Measurements from ENCODE around the gene TFB2M.

The TFB2M gene

DNA sequence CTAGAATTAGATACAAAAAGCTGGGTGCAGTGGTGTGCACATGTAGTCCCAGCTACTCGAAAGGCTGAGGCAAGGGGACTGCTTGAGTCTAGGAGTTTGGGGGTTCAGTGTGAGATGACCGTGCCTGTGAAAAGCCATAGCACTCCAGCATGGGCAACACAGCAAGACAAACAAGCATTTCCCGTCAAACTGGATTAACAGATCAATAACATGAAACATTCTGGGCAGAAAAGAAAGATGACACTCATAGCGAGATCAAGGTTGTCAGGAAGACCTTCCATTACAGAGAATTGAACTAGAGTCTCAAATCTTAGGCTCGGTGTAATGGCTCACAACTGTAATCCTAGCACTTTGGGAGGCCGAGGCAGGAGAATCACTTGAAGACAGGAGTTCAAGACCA lies 14.0 kb downstream of the TFB2M start:
- no peak for DNase-seq (ENCODE audit: low read depth)

DNA sequence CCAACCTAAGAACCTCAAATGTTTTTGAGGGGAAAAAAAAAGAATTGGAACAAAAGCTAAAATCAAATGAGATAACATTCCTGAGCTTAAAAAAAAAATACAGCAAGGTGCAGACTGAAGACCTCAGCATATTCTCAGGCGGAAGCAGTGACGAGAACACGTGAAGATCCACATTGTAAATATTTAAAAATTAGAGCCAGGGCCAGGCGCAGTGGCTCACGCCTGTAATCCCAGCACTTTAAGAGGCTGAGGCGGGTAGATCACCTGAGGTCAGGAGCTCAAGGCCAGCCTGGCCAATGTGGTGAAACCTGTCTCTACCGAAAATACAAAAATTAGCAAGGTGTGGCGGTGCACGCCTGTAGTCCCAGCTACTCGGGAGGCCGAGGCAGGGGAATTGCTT lies 15.7 kb downstream of the TFB2M start:
- no peak for DNase-seq (ENCODE audit: low read depth)

DNA sequence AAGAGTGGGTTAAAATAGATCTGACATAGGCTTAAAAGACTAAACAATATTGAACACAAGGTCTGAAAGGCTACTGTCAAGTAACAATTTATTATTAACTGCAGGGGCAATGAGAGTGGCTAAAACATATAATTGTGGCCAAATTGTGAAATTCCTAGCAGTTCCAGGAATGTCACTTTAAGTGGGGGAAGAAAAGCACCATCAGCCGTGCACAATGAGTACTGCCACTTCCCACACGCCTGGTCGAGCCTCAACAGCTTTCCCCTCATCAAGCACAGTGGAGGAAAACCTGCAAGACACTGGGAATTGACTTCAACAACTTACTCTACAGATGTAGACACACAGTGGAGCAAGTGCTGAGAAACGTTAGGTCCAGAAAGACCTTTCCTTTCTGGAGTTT lies 16.4 kb downstream of the TFB2M start:
- DNase-seq (ENCODE audit: low read depth): no peak

DNA sequence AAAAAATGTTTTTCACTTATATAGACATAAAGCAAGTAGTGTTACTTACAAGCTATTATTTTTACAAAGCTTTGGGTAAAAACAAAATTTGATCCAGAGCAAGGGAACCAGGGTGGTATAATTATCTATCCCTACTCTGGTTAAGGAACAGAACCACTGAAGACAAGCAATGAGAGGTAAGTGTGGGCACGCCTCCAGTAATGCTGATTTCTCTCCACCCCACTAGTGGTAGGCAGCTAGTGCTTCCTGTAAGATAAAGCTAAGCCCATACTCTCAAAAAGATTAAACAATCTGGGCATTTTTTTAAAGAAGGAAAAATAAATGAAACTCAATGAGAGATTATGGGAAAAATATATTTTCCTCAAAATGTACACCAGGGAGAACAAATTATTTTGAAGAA lies 22.1 kb downstream of the TFB2M start:
- no peak for DNase-seq (ENCODE audit: low read depth)

DNA sequence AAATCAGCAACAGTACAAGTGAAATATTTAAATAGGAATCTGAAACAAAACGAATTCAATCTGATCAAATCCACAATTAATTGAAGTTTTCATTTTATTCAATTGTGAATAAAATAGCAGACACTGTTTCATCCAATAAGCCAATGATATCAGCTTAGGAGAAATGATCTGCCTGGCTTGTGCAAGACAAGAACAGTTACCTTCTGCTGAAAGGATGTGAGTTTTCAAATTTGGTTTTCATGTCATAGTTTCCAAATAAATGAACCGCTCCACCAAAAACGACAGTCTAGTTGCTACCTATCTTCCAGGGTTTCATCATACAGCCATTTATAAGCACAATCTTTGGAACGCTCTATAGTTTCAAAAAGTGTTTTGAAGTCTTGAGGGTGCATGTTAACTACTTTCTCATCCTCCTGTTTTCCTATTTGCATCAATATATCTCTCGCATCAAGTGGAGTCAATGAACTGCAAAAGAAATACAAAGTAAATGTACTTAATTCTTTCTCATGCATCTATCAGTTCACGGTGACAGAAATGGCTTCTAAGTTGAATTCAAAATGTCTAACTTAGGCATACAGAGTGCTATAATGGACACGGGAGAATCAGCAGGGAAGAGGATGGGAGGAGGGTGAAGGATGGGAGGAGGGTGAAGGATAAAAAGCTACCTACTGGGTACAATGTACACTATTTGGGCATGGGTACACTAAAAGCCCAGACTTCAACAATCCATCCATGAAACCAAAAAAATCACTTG lies 25.1 kb downstream of the TFB2M start:
- DNase-seq (ENCODE audit: low read depth): no peak

DNA sequence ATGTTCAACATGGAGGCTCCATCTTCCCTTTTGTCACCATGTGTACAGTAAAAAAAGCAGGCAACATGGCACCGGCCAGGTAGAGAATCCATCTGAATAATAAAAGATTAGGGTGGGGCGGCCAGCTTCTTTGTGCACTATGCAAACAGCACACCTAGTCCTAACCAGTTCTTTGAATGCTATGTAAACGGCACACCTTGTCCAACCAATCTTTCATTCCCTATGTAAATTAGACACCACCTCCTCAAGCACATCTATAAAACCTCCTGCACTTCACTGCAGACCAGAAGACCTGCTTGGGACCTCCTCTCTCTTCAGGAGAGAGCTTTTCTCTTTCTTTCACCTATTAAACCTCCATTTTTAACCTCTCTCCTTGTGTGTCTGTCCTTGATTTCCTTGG lies 28.2 kb downstream of the TFB2M start:
- DNase-seq (ENCODE audit: low read depth): no peak

DNA sequence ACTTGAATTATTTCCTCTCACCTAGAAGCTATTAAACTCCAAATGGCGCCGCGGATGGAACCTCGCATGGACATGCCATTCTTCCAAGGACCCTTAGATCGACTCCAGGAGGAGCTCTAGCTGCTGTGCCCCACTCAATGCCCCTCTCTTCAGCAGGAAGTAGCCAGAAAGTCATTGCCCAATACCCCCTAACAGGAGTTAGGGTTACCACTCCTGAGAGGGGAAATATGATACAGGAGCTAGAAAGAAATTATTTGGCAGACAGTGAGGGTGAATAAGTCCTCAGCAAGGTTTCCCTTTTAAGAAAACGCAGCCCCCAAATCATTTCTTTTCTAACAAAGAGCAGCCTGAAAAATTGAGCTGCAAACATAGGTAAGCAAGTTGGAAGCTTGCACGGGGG lies 28.6 kb downstream of the TFB2M start:
- DNase-seq (ENCODE audit: low read depth): no peak

DNA sequence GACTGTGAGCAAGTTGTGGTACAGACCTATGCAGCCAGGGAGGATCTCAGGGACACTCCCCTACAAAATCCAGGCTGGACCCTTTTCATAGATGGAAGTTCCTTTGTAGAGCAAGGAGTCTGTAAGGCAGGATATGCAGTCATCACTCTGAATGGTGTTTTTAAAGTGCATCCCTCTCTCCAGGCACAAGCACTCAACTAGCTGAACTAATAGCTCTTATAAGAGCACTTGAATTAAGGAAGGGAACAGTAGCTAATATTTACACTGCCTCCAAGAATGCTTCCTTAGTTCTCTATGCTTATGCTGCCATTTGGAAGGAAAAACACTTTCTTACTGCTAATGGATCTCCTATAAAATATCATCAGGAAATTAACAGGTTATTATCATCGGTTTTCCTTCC lies 31.9 kb downstream of the TFB2M start:
- DNase-seq (ENCODE audit: low read depth): no peak

DNA sequence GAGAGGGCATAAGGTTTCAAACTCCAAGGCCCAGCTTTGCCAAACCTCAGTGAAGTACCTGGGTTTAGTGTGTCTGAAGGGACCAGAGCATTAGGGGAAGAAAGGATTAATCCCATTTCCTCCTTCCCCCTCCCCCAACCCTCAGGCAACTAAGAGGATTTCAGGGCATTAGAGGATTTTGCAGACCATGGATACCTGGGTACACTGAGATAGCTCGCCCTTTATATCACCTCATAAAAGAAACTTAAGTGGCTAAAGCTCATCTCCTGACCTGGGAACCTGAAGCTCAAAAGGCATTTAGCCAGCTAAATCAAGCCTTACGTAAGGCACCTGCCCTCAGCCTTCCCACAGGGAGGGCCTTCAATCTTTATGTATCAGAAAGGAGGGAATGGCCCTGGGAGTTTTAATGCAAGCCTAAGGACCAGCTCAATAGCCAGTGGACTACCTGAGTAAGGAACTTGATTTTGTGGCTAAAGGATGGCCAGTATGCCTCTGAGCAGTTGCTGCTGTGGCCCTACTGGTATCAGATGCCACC lies 32.6 kb downstream of the TFB2M start:
- no peak for DNase-seq (ENCODE audit: low read depth)

DNA sequence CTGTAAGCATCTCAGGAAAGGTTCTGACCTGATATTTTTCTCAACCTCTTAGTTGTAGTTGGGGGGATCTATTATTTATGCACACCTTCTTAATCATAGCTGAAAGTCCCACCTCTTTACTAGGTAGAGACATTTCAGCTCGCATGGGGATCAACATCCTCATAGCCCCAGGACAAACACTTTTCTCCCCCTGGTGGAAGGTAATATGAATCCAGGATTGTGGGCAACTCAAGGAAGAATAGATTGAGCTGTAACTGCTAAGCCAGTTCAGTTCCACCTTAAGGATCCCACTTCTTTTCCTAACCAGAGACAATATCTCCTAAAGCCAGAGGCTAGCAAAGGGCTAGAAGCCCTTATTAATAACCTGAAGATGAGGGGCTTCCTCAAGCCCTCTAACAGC lies 33.5 kb downstream of the TFB2M start:
- DNase-seq (ENCODE audit: low read depth): no peak

DNA sequence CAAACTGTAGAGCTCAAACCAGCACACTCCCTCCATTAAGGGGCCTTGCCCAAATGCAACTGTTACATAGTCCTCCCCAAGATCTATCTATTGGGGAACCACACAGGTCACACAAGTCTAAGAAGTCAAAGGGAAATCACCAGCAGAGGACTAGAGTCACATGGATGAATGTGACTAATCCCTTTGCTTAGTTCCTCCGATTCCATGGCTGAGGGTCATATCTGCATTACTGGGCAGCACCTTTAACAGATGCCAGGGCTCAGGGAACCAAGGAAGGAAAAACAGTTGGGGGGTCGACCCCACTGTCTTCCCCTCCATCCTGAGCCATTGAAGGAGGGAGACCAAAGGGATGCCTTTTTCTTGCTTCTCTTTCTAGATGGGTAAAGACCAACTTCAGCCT lies 35.6 kb downstream of the TFB2M start:
- DNase-seq (ENCODE audit: low read depth): no peak

DNA sequence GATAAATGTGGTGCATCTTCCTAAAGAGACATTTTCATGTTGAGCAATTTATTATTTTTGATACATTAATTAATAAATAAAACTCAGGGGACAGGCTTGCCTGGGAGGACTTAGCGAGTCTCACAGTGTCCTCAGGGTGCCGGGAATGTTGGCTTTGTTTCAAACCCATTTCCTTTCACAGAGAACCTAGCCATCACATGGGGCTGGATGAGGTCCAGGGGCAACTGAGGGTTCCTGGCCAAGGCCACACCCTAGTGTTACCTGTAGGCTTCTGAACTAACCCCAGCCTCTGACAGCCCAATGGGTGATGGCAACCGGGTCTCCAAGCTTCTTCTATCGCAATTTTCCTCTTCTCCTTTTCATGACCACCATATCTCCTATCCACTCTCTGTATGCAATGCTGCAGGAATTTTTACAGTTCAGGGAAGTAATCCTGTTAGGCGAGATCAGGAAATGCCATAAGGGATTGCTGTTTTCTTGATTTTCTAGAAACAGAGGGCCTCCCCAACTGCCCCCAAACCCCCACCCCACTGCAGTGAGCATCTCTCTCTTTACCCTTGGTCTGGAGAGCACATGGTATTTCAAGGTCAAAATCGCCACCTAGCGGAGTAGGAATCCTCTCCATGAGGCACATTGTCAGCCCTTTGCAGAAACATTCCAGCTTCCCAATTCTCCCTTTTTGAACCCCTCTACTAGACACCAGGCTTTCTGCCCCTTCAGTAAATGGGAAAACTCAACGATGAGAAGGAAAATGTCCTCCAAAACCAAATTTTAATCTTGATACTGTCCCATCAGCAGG lies 36.9 kb downstream of the TFB2M start:
- DNase-seq (ENCODE audit: low read depth): no peak

DNA sequence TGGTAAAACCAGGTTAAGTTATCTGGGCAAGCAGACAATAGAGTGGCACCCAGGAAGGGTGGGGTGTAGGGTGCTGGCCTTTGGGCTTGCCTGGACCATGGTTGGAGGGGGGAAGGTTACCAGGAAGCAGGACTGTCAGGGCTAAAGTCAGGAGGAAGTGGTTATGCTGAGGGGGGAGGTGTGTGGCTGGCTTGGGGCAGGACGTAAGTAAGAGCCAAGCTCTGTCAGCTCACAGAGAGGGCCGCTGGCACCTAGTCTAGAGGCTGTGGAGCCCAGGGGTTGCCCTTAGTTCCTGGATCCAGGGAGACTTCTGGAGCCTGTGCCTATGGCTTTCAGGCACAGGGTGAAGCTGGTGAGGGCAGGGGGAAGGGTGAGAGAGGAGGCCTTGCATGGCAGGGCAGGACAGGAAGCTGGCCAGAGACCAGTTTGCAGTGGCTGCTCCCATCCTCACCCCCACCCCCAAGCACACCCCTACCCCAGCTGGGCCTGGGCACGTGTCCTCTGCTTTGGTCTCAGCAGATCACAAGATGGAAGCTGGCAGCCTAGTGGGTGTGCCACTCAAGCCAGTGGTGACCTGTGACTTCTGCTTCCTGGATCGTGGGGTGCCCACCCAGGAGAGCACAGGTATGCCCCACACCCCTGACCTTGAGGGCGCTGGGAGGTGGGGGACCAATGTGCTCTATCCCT lies 38.5 kb downstream of the TFB2M start:
- no peak for DNase-seq (ENCODE audit: low read depth)

DNA sequence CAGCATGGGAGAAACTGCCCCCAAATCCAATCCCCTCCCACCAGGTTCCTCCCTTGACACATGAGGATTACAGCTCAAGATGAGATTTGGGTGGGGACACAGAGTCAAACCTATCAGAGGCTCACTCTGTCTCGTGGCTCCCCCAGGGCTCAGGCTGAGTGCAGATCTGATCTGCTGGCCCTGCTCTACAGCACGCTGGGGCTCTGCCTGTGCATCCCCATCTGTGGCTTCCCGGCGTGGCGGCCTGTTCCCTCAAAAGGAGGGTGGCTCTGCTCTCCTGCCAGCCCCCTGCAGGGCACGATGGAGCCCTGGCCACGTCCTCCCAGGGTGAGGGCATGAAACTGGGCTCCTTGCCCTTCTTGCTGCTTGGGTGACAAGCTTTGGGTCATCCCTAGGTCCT lies 39.1 kb downstream of the TFB2M start:
- no peak for DNase-seq (ENCODE audit: low read depth)

DNA sequence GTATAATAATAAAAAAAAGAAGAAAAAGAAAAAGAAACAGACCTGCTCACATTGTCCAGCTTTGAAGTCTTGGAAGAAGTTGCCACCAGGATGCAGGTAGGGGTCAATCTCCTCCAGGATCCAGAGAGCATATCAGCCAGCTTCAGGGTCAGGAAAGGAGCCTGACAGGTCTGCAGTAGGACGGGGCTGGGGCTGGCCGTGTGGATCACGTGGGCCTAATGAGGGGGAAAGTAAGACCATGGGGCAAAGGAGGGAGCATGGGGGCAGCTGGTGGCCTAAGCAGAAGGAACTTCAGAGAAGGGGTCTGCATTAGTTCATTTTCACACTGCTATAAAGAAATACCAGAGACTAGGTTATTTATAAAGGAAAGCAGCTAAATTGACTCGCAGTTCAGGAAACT lies 39.7 kb downstream of the TFB2M start:
- no peak for DNase-seq (ENCODE audit: low read depth)

DNA sequence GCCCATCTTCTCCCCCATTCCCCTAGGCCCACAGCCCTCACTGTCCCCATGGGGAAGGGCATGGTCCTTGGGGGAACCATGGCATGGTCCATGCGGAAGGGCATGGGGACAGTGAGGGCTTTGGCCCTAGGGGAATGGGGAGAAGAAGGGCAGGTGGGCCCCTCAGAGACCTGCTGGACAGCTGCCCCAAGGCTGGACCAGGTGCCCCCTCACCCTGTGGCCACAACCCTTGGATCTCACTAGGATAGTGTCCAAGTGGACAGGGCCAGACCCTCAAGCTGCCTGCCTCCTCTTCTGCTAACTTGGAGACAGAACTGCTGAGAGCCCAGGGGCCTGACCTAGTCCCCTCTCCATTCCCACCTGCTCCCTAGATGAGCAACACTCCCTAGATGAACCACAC lies 46.5 kb downstream of the TFB2M start:
- no peak for DNase-seq (ENCODE audit: low read depth)

DNA sequence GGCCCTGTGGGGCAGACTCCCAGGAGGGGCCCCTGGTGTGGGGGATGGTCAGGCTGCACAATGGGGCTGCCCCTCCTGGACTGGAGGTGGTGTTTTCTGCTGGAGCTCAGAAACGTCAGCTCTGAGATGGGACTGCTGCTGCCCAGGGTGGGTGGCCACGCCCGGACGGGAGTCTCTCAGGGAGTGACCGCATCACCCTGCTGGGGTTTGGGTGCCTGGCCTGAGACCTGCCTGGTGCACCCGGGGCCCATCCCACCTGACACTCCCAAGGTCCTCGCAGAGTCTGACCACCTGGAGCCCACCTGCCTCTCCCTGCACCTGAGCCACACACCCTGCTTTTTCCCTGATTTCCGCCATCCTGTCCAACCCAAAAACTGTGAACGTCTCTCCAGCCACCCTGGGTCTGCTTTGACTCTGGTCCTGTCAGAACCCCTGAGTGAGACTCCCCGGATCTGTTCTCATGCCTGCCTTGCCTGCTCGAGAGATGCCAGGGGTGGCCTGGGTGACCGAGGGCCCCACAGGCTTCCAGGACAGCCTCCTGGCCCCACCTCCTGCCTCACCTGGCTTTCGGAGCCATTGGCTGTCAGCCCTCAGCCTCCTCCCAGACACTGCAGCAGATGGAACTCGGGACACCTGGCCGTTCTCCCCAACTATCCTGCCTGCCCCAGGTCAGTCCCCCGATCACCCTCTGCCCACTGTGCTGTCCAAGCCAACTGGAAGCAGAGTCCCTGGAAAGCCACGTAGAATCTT lies 47.4 kb downstream of the TFB2M start:
- no peak for DNase-seq (ENCODE audit: low read depth)

DNA sequence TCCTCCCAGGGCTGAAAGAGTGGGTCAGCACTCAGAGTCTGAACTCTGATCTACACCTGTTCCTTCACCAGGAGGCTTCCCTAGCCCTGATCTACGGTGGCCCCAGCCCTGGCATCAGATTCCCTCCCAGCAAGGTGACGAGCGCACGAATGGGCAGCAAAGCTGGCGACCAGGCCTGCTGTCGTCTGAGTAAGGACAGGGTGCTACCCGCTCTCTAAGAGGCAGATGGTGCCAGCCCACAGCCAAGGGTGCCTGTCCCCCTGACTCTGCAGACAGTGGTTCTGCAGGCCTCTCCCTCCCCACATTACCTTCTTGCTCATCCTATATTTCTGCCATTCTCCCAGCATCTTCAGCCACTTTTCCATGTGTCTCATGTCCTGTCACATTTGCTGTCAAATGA lies 48.7 kb downstream of the TFB2M start:
- DNase-seq (ENCODE audit: low read depth): no peak

DNA sequence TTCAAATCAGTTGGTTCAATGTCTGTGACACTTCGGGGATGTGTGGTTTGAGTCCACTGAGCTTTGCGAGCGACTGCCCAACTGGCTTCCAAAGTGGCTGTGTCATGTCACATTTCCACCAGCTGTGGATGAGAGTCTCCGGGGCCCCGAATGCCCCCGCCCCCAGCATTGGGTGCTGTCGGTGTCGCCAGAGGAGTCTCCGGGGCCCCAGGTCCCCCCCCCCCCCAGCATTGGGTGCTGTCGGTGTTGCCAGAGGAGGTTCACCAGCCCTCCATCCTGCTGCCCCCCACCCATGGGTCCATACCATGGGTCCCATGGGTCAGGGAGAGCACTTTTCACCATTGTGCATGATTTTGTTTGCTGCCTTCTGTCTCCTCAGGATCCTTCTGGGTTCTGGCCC lies 49.9 kb downstream of the TFB2M start:
- DNase-seq (ENCODE audit: low read depth): no peak

DNA sequence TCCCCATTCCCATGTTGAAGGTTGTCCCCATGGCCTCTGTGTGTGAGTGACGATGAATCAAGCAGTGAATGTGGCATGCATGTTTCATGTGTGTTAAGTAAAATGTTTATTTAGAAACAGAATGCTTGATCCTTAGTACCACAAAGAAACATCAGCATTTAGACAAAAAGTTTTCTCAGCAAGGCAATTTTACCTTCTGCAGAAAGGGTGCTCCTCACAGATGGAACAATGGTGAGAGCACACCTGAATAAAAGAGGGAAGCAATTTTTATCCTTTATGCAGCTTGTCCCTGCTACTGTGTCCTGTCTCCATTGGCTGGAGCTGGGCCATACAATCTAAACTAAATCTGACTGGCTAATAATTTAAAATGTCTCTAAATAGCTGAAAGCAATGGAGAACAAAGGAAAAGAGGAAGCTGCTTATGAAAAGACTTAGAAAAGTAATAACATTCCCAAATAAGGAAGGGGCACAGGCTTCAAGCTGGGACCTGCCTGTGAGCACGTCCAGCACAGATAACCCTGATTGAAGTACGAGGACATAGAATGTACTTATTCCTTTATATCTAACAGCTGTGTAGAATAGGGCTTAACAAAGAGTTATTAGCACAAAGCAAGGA lies 50.6 kb downstream of the TFB2M start:
- DNase-seq (ENCODE audit: low read depth): no peak

DNA sequence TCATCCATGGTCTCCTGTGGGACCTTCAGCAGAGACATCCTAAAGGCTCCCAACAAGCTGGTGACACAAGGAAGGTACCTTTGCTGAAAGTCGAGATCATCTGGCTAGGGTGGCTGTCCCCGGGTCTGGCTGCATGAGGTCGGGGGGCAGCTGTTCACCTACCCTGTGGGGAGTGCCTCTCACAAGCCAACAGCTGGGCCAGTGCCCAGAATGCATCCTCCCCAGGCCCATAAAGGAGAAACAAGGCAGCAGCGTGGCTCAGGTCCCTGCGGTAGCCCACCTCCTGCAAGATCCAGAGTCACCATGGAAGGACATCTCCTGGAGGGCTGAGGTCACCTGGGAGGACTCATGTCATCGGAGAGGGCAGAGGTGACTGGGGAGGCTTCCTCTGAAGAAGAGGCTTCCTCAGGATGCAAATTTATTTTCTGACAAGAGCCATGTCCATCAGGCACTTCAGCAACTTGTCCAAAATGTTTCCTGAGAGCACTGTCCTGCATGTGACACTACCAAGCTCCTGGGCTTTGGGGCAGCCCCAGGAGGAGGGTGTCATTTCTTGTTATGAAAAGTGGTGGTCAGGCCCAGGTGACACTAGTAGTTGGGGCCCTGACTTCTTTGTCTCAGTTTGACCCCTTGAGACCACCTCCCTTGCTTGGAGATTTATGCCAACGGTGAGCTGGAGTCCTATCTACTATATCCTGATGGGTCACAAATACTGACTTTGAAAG lies 52.3 kb downstream of the TFB2M start:
- no peak for DNase-seq (ENCODE audit: low read depth)

All from fibroblast of the conjunctiva (primary cell).